Small intestine (tissue), 7 donors: ENCODE results near the gene MRGPRE. TPM values are rescaled to one million over a fixed set of nuclear protein-coding genes. Genes with fewer than 3 reads are reported as not detected.

Experiments
- DNase-seq, 2 donors: peaks; one replicate each; pipeline versions ENCODE4 v3.0.0 to v3.0.0-alpha.2; 2013
- FAIRE-seq: peaks from 2 replicates; lab custom pipeline; 2012; peaks lifted over from hg19 to GRCh38; lab: Jason Lieb, UNC
- H3K27ac ChIP-seq, 3 donors: one replicate each; pipeline ENCODE4 v1.5.1; 2013; ENCODE audit warnings: low read length in 2 of 3, mild to moderate bottlenecking in 2 of 3, control low read depth in 1 of 3, inconsistent platforms in 1 of 3, low read depth in 1 of 3, moderate library complexity in 1 of 3
- H3K27me3 ChIP-seq, 3 donors: one replicate each; pipeline ENCODE4 v1.6.1; 2013; ENCODE audit warnings: low read length in 3 of 3, inconsistent platforms in 1 of 3; ENCODE audit not compliant: control insufficient read depth in 3 of 3, insufficient read depth in 3 of 3
- H3K36me3 ChIP-seq, 3 donors: one replicate each; pipeline ENCODE4 v1.6.1; 2013; ENCODE audit warnings: low read length in 3 of 3, inconsistent platforms in 1 of 3, low read depth in 1 of 3, mild to moderate bottlenecking in 1 of 3, moderate library complexity in 1 of 3; ENCODE audit not compliant: control insufficient read depth in 3 of 3, insufficient read depth in 2 of 3
- H3K4me1 ChIP-seq, 3 donors: one replicate each; pipeline ENCODE4 v1.6.1; 2013; ENCODE audit warnings: low read length in 2 of 3, inconsistent platforms in 1 of 3, low read depth in 1 of 3, mild to moderate bottlenecking in 1 of 3, moderate library complexity in 1 of 3; ENCODE audit not compliant: control insufficient read depth in 3 of 3, insufficient read depth in 2 of 3
- H3K4me3 ChIP-seq, 3 donors: one replicate each; pipeline ENCODE4 v1.5.1; 2013; ENCODE audit warnings: low read length in 3 of 3, control low read depth in 1 of 3, inconsistent platforms in 1 of 3, low read depth in 1 of 3, mild to moderate bottlenecking in 1 of 3, moderate library complexity in 1 of 3
- H3K9me3 ChIP-seq, 2 donors: one replicate each; pipeline ENCODE4 v1.6.1; 2013; ENCODE audit warnings: low read depth in 1 of 2, low read length in 1 of 2; ENCODE audit not compliant: control insufficient read depth in 2 of 2, insufficient read depth in 1 of 2
- WGBS, 3 donors: extraction: QIAGEN DNeasy Blood & Tissue Kit; methylation state at CpG; one replicate each; pipeline ENCODE4 v1.1.7; 2013; 5-methylcytosine and 5-hydroxymethylcytosine counted together
- polyA plus RNA-seq, 4 donors: library from polyadenylated mRNA; stranded (reverse) in 3 of 4; unstranded in 1 of 4; fragments of 200-250 nt in 3 of 4; fragments of 120-200 nt in 1 of 4; gene quantifications; one replicate each; pipeline versions ENCODE4 v1.2.1 to v1.2.3, GENCODE V29; 2013
- donor health status: healthy with polysubstance abuse.
- donor health status: control.
- donor health status: control.
- donor health status: Bipolar disorder and iron deficiency.
- donor health status: healthy.

Gene MRGPRE
- polyA plus RNA-seq, 4 donors: 0.22 TPM; not detected in 3

DNA sequence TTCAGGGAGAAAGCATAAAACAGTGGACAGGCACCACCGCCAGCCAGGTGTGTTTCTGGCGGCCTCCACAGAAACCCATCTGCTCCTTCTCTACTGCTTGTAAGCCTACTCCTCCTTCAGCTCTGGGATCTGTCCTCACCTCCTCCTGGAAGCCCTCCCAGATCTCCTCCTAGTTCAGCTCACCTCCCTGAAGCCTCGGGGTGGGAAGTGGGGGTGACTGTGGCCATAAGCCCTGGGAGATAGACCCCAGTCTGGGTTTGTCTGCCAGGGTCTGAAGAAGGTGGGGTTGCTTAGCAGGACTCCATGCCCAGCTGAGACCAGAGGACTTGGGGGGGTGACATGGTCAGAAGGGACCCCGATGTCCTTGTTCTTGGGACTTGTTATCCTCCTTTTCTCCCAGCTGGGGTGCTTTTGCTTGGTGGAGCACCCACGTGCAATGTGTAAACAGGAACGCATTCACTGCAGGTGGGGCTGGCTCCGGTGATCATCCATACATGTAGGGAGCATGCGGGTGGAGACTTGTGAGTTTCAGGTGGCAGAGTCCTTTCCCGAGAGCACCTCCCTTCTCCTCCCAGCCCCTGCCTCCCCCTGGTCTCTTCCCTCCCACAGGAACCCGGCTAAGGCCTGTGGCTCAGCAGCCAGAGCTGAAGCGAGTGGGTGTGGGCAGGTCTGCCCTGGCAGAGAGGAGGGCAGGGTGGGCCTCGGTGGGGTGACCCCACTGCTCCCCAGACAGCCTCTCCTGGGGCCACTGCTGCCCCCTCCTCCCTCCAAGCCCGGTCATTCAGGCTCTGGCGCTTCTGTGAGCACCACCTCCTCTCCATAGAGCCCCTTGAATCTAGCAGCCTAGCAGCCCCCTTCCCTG lies 39.5 kb downstream of the MRGPRE start:
- WGBS, 3 donors: 62 to 83% (median 71%) methylated on average over 14 of the region's 14 CpGs
- Histone ChIP-seq H3K27me3 (peaks cover 0 to 5% (median under 1%) of the 10 kb centered on the region in 3 donors), H3K4me1 (peaks cover 0 to 13% (median 0%) of the 10 kb centered on the region in 3 donors), H3K9me3 (no peaks in the 10 kb centered on the region), H3K36me3 (no peaks in the 10 kb centered on the region), H3K27ac (no peak overlapping the region), H3K4me3 (no peak overlapping the region)
- FAIRE-seq (no peak), DNase-seq (no peak)

GRCh38 chr11:3191586-3192324 lies 40.5 kb downstream of the MRGPRE start:
- 88 to 95% (median 88%) methylated on average over 19 of the region's 19 CpGs for WGBS, 3 donors

DNA sequence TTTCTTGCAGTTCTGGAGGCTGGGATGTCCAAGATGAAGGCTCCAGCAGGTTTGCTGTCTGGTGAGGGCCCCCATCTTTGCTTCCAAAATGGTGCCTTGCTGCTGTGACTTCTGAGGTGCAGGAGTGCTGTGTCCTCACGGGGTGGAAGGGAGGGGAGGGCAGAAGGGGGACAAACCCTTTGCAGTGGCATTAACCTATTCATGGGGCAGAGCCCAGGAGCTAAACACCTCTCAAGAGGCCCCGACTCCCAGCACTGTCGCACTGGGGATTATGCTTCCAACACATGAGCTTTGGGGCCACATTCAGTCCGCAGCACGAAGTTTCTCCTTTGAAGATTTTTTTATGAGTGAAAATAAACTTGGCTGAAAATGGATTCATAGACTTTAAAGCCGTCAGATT lies 41.6 kb downstream of the MRGPRE start:
- DNase-seq (no peak), FAIRE-seq (no peak)
- H3K4me3 ChIP-seq: no peak overlapping the region
- peaks cover 0 to 5% (median 0%) of the 10 kb centered on the region in 3 donors for H3K27me3 ChIP-seq
- WGBS, 3 donors: 73 to 74% (median 74%) methylated on average over 6 of the region's 6 CpGs
- no peaks in the 10 kb centered on the region for H3K9me3 ChIP-seq
- no peaks in the 10 kb centered on the region for H3K36me3 ChIP-seq
- peaks cover 0 to 5% (median 0%) of the 10 kb centered on the region in 3 donors for H3K4me1 ChIP-seq
- no peak overlapping the region for H3K27ac ChIP-seq

More at GRCh38 chr11:3191586-3192324, 40.5 kb downstream of the MRGPRE start:
- no peak overlapping the region for H3K27ac ChIP-seq
- DNase-seq (no peak), FAIRE-seq (no peak)
- no peaks in the 10 kb centered on the region for H3K36me3 ChIP-seq
- peaks cover 0 to 5% (median 0%) of the 10 kb centered on the region in 3 donors for H3K27me3 ChIP-seq
- H3K4me3 ChIP-seq: no peak overlapping the region
- H3K4me1 ChIP-seq: peaks cover 0 to 13% (median 0%) of the 10 kb centered on the region in 3 donors
- no peaks in the 10 kb centered on the region for H3K9me3 ChIP-seq

- no peaks in the 10 kb centered on the region for H3K4me1 ChIP-seq
- no peak for DNase-seq
- H3K36me3 ChIP-seq: no peaks in the 10 kb centered on the region
- H3K27ac ChIP-seq: no peak overlapping the region
- H3K4me3 ChIP-seq: no peak overlapping the region
- no peak for FAIRE-seq
- 76 to 87% (median 77%) methylated on average over 11 of the region's 11 CpGs for WGBS, 3 donors
- H3K9me3 ChIP-seq: no peaks in the 10 kb centered on the region
- peaks cover 0 to 5% (median 0%) of the 10 kb centered on the region in 3 donors for H3K27me3 ChIP-seq
These were observed 42.2 kb downstream of the MRGPRE start for GRCh38 chr11:3189886-3190583.

GRCh38 chr11:3189196-3189843 lies 42.9 kb downstream of the MRGPRE start:
- no peak for FAIRE-seq
- no peak for DNase-seq

DNA sequence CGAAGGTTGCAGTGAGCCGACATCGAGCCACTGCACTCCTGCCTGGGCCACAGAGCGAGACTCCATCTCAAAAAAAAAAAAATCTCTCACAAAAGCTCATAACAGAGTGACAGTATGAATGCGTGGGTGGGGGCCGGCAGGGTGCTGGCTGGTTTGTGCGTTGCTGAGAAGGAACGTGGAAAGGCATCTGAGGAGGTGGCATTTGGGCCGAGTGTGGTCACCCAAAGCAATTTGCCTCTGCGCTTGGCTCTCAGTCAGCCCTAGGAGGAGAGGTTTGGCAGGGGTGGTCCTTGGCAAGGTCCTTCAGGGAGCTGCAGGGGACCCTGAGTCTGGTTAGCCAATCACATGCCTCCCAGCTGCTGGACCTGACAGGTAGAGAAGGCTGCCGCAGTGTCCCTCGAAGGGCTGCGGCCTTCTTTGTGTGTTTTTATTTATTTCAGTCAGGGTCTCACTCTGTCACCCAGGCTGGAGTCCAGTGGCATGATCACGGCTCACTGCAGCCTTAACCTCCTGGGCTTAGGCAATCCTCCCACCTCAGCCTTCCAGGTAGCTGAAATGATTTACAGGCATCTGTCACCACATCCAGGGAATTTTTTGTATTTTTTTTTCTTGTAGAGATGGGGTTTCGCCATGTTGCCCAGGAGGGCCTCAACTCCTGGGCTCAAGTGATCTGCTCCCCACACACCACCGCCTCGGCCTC lies 43.6 kb downstream of the MRGPRE start:
- Histone ChIP-seq H3K27ac (no peak overlapping the region), H3K9me3 (no peaks in the 10 kb centered on the region), H3K4me1 (no peaks in the 10 kb centered on the region), H3K27me3 (peaks cover 0 to 5% (median 0%) of the 10 kb centered on the region in 3 donors), H3K4me3 (no peak overlapping the region), H3K36me3 (no peaks in the 10 kb centered on the region)
- DNase-seq (no peak), FAIRE-seq (no peak)
- WGBS, 3 donors: 80 to 88% (median 87%) methylated on average over 17 of the region's 17 CpGs

More at GRCh38 chr11:3189196-3189843, 42.9 kb downstream of the MRGPRE start:
- H3K27me3 ChIP-seq: peaks cover 0 to 5% (median 0%) of the 10 kb centered on the region in 3 donors
- H3K4me1 ChIP-seq: no peaks in the 10 kb centered on the region
- H3K36me3 ChIP-seq: no peaks in the 10 kb centered on the region
- H3K9me3 ChIP-seq: no peaks in the 10 kb centered on the region
- no peak overlapping the region for H3K4me3 ChIP-seq
- no peak overlapping the region for H3K27ac ChIP-seq
- 60 to 72% (median 68%) methylated on average over 15 of the region's 15 CpGs for WGBS, 3 donors

DNA sequence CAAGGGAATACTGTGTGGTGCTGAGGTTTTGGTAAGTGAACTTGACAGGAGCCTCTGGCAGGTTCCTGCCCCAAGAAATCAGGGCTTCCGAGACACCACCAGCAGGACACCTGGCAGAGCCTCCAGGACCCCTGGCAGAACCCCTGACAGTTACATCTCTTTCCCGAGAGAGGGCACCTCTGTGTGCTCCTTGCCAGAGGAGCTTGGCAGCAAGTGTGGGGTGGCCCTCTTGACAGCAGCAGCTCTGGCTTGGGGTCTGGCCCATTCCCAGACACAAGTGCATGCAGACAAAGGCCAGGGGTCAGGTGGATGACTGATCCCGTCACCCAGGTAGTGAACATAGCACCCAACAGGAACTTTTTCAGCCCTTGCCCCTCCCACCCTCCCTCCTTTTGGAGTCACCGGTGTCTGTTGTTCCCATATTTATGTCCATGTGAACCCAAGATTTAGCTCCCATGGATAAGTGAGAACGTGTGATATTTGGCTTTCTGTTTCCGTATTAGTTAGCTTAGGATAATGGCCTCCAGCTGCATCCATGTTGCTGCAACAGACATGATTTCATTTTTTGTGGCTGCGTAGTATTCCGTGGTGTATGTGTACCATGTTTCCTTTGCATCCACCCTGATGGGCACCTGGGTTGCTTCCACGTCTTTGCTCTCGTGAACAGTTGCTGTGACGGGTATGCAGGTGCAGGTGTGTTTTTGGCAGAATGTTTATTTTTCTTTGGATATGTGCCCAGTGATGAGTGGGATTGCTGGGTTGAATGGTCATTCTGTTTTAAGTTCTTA lies 45.9 kb downstream of the MRGPRE start:
- 71 to 84% (median 81%) methylated on average over 11 of the region's 11 CpGs for WGBS, 3 donors
- FAIRE-seq: no peak
- Histone ChIP-seq H3K9me3 (no peaks in the 10 kb centered on the region), H3K4me1 (no peaks in the 10 kb centered on the region), H3K27ac (no peak overlapping the region), H3K4me3 (no peak overlapping the region), H3K27me3 (peaks cover 0 to 5% (median 0%) of the 10 kb centered on the region in 3 donors), H3K36me3 (no peaks in the 10 kb centered on the region)
- DNase-seq: no peak
